Measurements from ENCODE around the gene P2RY13.

DNA sequence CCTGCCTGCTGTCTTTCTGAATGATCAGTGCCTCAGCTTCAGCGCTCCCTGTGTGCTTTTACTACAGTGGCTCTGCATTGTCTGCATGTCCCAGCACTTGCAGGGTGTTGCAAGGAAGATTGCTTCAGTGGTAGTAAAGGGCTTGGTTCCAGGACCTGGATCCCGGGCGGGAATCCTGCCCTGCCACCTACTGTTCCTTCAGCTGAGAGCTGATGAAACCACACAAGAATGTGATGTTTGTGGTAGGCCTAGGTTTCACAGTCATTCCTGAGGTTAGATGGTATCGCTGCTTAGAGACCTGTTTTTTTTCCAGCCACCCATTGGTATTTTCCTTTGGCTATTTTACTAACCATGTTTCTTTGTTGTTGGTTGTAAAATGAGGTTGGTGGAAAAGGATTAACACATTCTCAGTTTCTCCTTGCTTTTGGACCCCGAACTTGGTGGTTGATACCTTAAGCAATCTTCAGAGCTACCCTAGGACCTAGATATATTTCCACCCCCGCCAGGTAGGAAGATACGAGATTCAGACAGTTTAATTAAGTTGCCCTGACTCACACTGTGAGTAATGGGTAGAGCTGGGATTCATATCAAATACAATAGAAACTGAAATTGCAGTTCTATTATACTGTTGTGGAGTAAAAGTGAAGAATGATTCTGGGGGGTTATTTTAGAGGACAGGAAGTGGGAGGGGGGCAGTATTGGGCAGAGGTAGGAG is 24.1 kb downstream of the P2RY13 start:
- TF ChIP-seq PATZ1 (CRISPR knock-in tag; IDR thresholded peaks at IDR 0.05; ENCODE audit: borderline replicate concordance) (peak; percentile 93; the same call in 1 of the 2 replicates), POU6F1 (CRISPR knock-in tag; IDR thresholded peaks at IDR 0.05; ENCODE audit: borderline replicate concordance, low read depth) (no peak), ARNTL (CRISPR knock-in tag; IDR thresholded peaks at IDR 0.05; ENCODE audit: borderline replicate concordance, low read depth) (no peak), TOX (CRISPR knock-in tag; IDR thresholded peaks at IDR 0.05; ENCODE audit: borderline replicate concordance) (no peak), ZFP30 (CRISPR knock-in tag; IDR thresholded peaks at IDR 0.05) (no peak), OSR1 (CRISPR knock-in tag; IDR thresholded peaks at IDR 0.05) (no peak), PPARA (CRISPR knock-in tag; IDR thresholded peaks at IDR 0.05; ENCODE audit: borderline replicate concordance) (no peak), CSDC2 (CRISPR knock-in tag; IDR thresholded peaks at IDR 0.05) (no peak)
- TF ChIP-seq, protein P1, sequence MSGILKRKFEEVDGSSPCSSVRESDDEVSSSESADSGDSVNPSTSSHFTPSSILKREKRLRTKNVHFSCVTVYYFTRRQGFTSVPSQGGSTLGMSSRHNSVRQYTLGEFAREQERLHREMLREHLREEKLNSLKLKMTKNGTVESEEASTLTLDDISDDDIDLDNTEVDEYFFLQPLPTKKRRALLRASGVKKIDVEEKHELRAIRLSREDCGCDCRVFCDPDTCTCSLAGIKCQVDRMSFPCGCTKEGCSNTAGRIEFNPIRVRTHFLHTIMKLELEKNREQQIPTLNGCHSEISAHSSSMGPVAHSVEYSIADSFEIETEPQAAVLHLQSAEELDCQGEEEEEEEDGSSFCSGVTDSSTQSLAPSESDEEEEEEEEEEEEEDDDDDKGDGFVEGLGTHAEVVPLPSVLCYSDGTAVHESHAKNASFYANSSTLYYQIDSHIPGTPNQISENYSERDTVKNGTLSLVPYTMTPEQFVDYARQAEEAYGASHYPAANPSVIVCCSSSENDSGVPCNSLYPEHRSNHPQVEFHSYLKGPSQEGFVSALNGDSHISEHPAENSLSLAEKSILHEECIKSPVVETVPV (CRISPR knock-in tag; IDR thresholded peaks at IDR 0.05): no peak
